ENCODE measurements around the gene PSME3.

DNA sequence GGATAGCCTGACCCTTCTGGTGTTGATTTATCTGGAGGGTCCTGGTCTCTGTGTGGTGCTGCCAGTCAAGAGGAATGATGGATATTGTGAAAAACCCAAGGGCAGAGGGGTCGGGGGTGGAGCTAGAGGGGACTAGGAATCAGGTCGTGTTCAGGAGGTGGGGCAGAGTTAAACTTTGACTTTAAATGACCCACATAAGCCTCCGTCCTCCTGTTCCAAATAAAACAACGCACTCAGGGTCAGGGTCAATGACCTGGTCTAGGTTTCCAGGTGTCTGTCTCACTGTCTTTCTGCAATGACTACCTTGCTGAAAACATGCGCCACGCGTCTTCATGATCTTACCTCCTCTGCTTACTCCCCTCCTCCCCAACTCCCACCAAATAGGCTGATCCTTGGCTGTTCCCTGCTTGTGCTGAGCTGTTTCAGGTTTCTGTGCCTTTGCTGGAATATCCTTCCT, 32.5 kb downstream of the PSME3 start:
- TF ChIP-seq, protein P1, sequence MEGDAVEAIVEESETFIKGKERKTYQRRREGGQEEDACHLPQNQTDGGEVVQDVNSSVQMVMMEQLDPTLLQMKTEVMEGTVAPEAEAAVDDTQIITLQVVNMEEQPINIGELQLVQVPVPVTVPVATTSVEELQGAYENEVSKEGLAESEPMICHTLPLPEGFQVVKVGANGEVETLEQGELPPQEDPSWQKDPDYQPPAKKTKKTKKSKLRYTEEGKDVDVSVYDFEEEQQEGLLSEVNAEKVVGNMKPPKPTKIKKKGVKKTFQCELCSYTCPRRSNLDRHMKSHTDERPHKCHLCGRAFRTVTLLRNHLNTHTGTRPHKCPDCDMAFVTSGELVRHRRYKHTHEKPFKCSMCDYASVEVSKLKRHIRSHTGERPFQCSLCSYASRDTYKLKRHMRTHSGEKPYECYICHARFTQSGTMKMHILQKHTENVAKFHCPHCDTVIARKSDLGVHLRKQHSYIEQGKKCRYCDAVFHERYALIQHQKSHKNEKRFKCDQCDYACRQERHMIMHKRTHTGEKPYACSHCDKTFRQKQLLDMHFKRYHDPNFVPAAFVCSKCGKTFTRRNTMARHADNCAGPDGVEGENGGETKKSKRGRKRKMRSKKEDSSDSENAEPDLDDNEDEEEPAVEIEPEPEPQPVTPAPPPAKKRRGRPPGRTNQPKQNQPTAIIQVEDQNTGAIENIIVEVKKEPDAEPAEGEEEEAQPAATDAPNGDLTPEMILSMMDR (conservative IDR thresholded peaks at IDR 0.05) = no peak
- no peak for TF ChIP-seq ZFX (IDR thresholded peaks at IDR 0.05)
